GM21786 (cell line): ENCODE results near the gene ZNF488.
"Not testable (repeated sequence)": the region's sequence is repeated elsewhere in the genome, so short reads cannot be mapped to it uniquely, and the experiment has no call there.

Experiments
- ATAC-seq: cut with Tn5 transposase; IDR thresholded peaks from one replicate; pipeline ENCODE4 v1.9.1; 2021; ENCODE audit not compliant: unreplicated experiment

The ZNF488 gene, protein sequence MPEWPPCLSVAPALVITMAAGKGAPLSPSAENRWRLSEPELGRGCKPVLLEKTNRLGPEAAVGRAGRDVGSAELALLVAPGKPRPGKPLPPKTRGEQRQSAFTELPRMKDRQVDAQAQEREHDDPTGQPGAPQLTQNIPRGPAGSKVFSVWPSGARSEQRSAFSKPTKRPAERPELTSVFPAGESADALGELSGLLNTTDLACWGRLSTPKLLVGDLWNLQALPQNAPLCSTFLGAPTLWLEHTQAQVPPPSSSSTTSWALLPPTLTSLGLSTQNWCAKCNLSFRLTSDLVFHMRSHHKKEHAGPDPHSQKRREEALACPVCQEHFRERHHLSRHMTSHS

DNA sequence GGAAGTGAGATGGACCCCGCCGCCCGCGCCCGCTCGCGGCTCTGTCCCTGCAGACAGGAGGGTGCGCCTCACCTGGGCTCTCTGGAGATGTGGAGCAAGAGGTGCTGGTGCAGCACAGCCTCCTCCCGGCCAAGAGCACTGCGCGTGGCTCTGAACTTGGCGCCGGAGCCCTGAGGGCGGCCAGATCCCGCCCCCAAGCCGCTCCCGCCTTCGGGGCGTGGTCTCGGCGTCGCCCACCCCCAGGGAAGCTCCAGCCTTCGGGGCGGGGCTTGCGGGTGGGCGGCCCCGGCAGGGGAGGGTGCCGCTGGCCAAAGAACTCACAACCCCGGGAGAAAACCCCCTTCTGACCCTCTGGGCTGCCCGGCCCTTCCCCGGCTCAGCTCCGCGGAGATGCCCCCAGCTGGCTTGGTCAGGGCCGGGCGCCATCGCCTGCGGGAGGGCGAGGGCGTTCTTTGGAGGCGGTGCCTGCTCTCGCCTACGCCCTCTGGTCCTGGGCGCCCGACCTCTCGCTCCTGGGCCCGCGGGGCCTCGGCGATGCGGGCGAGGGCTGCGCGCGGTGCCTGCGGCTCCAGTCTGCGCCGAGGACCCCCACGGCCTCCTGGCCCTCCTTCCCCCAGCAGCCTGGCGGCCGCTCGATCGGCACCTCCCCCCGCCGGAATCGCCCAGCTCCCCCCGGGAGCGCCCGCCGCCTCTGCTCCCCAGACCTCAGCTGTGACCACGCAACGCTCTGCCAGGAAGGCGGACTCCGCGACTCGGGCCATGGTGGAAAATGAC lies at the start of gene ZNF488:
Gene ZNF488 (minus strand): TSS at position 146 of the 774 bp plus-strand sequence. CDS start 15,464 bp downstream, outside the sequence.
- ATAC-seq, result peak; percentile 83

DNA sequence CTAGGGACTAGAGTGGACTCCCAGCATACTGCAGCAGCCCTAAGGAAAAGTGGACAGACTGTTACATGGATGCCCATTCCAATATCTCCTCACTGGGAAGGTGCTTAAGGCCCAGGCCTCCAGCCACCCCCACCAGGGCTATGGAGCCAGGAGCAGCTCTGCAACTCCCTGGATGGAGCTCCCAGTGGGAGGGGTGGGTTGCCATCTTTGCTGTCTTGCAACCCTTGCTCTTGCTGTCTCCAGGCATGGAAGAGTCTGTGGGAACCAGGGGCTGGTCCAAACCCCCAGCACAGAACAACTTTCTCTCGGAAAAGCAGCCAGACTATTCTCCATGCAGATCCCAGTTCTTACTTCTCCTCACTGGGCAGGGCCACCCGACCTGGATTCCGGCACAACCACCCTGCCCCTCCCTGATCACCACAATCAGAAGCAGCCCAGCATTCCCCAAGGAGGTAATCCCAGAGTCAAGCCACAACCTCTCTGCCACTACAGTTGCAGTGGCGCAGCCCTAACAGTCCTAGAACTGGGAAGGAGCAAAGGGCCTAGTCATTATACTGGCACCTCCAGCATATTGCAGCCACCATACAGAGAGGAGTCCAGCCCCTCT lies 41.8 kb upstream of the ZNF488 start:
- ATAC-seq, result no peak

DNA sequence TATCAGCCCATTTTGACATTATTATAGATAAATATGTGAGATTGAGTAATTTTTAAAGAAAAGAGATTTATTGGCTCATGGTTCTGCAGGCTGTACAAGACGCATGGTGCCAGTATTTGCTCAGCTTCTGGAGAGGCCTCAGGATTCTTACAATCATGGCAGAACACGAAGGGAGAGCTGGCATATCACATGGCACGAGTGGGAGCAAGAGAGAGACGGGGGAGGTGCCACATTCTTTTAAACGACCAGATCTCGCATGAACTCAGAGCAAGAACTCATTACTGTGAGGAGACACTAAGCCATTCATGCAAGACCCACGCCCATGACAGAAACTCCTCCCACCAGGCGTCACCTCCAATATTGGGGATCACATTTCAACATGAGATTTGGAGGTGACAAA lies 40.1 kb upstream of the ZNF488 start:
- ATAC-seq, result no peak

DNA sequence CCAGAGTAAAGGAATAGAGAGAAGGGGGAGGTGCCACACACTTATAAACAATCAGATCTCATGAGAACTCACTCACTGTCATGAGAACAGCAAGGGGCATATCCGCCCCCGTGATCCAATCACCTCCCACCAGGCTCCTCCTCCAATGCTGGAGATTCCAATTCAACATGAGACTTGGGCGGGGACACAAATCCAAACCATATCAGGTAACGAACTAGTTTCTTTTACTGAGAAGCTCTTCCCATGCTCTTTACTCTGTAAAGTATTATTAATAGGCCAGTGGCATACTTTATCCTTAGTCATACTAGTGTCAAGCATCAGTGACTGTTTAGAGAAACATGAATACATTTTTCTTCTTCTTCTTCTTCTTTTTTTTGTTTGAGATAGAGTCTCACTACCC lies 39.4 kb upstream of the ZNF488 start:
- no peak for ATAC-seq

DNA sequence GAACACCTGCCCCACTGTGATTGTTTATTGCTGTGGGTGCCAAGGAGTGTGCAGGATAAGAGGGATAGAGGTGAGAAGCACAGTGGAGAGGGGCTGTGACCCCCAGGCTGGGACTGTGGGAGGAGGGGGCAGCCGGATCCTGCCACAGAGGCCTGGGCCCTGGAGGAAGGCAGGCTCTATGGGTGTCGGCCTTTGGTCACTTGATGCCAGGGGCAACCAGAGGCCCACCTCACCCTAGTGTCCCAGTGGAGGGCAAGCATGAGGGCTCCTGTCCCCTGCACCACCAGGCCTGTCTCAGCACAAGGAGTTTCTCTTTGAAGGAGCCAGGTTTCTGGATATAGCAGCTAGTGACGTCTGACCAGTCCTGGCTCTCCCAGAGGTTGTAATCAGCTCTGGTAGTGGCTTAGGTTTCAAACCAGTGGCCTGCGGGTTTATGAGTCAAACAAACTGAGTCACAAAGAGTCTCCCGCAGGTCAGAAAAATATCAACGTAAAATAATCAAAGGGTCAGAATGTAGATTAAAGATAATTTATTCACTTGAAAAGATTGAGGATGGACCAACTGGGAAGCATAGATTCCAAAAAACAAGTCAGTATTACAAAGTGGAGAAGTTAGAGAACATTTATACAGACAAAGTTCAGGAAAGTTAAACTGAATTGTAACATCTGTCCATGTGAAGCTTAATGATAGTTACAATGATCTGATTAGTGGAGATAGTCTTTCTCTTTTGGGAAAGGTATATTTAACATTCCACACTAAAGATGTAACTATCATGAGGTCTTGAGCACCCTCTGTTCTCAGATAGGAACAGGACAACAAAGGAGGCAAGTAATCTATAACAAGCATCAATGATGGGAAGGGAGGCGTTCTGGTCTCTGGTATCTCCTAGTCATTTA lies 37.2 kb upstream of the ZNF488 start:
- no peak for ATAC-seq

DNA sequence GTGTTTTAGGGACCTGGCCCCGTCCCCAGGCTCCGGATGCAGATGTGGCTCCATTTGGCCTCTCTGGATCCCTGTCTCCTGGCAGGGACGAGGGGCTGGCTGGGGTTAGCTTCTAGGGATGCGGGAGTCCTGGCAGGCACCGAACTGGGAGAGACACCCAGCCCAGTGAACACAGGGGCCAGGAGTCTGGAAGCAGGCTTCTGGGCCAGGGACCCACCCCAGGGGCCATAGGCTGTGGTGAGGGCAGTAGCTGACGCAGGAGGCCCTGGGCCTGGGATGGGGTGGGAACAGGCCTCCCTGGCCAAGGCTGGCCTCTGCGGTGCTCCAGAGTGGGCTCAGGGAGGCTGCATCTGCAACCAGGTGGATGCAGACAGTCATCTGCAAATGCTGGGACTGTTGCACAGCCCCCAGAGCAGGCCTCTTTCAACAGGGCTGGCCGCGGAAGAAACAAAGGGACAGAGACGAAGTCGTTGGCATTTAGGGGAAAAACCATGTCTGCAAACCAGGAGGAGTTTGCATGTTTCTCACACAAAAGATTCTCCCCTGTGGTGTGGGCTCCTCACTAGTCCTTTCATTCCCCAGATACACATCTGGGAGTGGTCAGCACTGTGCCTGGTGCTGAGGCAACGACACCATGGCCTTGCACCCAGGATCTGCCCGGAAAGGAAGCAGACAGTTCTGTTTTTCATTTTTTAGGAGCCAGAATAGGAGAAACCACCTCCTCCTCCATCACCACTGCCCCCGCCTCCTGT lies 36.4 kb upstream of the ZNF488 start:
- ATAC-seq, result no peak

DNA sequence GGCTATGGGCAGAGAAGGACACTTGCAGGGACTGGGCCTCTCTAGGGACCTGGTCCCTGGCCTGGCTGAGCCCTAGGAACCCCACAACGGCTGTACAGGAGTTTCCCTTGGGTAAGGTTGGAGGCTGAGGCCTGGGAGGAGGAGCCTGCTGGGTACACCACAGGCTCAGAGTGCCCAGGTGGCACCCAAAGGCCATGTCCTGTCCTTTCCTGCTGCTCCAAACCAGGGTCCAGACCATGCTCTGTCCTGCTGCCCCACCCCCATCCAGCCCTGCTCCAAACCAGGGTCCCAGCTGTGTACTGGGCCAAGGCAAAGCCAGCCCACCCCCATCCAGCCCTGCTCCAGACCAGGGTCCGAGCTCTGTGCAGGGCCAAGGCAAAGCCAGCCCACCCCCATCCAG lies 35.3 kb upstream of the ZNF488 start:
- ATAC-seq, result no peak

DNA sequence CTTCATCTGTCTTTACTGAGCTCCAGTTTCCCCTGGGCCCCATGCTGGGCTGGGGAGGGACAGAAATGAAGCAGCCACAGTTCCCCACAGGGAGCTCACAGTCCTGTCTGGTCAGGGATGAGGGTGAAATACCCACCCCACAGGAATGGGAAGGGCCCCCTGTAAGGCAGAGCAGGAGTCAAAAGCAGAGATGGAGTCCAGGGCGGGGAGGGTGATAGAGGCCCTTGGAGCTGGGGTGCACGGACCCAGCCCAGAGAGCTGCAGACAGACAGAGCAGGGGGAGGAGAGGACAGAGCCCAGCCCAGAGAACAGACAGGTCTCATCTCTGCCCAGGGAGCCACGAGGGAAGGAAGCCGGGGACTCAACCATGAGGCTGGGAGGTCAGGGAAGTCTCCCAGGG lies 34.9 kb upstream of the ZNF488 start:
- ATAC-seq, result no peak

DNA sequence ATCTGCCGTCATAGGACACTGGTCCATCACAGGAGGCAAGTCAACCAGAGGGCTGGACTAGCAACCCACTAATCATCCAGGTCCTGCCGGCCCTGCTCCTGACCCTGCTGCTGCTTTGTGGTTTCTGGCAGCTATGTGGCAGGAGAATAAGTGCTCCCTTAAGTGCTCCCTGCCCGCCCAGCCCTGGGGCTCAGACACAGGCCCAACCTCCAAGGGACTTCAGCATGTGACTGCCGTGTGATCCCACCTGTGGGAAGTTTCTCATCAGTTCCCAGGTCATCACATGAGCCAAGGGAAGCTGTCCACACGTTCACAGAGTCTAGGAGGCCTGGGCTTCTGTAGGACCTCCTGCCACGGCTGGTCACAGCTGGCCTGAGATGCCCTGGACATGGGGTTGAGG lies 34.2 kb upstream of the ZNF488 start:
- ATAC-seq, result no peak

DNA sequence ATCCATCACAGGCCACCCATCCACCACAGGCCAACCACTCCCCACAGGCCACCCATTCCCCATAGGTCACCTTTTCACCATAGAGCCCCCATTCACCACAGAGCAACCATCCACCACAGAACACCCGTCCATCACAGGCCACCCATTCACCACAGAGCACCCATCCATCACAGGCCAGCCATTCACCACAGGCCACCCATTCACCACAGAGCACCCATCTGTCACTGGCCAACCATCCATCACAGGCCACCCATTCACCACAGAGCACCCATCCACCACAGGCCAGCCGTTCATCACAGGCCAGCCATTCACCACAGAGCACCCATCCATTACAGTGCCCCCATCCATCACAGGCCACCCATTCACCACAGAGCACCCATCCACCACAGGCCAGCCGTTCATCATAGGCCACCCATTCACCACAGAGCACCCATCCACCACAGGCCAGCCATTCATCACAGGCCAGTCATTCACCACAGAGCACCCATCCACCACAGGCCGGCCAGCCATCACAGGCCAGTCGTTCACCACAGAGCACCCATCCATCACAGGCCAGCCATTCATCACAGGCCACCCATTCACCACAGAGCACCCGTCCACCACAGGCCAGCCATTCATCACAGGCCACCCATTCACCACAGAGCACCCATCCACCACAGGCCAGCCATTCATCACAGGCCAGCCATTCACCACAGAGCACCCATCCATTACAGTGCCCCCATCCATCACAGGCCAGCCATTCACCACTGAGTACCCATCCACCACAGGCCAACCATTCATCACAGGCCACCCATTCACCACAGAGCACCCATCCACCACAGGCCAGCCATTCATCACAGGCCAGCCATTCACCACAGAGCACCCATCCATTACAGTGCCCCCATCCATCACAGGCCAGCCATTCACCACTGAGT lies 32.5 kb upstream of the ZNF488 start:
- not testable (repeated sequence) for ATAC-seq

DNA sequence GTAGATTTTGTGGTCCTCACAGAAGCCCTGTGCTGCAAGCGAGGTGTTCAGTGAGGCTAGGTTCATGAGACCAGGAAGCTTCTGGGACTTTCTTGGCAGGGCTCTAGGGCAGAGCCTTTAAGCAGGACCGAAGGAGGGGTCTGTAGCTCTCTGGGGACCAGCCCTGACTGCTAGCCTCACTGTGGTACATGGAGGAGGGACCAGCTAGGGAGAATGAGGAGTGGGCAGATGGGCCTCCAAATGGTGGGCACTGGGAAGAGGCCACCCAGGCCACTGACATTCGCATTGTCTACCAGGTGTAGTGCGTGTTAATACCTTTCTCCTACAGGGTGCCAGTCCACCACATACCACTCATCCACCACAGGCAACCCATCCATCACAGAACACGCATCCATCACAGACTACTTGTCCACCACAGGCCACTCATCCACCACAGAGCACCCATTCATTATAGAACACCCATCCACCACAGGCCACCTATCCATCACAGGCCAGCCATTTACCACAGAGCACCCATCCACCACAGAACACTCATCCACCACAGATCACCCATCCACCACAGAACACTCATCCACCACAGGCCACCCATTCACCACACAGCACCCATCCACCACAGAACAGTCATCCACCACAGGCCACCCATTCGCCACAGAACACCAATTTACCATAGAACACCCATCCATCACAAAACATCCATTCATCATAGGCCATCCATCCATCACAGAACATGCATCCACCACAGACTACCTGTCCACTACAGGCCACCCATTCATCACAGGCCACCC lies 31.6 kb upstream of the ZNF488 start:
- ATAC-seq, result no peak

DNA sequence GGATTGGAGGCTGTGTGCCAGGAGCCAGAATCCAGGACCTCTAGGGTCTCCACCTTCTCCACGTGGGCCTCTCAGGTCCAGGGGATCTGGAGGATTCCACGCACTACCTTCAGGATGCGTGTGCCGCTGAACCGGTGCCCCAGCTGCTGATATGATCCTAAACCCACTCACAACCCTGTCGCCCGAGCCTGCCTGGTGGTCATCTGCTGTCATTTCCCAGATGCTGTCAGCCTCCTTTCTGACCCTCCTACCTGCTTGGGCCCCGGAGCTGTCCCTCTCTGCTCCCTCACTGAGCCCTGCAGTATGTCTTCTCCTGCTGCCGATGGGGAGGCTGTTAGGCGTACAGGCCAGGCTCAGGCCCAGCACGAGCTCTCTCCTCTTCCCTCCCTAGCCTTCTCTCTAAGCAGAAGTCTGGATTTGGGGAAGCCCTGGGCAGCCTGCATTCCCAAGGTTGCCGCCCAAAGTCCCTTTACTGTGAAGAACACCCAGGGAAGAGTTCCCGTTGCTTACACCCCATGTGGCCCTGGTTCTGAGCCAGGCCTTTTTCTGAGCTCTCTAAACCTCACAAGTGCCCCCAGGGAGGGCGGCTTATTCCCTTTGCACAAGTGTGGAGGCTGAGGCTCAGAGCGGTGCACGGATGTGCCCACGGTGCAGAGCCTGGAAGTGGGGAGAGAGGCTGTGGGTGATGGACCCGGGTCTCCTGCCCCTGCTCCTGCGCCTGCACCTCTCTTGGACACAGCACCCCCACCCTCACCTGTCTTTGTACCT lies 30.8 kb upstream of the ZNF488 start:
- no peak for ATAC-seq

DNA sequence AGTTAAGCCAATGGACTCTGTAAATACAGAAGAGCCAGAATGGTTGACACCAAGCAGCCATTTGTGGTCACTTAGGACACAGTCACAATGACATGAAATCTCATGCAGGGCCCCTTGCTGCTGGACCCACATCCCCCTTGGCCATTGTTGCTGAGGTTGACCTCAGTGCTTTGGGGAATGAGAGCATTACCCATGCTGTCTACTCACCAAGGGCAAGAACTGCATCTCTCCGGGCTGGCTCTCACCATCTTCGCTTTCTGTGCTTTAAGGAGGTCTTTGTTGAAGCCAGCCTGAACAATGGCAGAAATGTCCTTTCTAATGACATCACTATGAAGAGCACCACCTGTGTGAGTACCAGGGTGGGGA lies 30.1 kb upstream of the ZNF488 start:
- no peak for ATAC-seq

DNA sequence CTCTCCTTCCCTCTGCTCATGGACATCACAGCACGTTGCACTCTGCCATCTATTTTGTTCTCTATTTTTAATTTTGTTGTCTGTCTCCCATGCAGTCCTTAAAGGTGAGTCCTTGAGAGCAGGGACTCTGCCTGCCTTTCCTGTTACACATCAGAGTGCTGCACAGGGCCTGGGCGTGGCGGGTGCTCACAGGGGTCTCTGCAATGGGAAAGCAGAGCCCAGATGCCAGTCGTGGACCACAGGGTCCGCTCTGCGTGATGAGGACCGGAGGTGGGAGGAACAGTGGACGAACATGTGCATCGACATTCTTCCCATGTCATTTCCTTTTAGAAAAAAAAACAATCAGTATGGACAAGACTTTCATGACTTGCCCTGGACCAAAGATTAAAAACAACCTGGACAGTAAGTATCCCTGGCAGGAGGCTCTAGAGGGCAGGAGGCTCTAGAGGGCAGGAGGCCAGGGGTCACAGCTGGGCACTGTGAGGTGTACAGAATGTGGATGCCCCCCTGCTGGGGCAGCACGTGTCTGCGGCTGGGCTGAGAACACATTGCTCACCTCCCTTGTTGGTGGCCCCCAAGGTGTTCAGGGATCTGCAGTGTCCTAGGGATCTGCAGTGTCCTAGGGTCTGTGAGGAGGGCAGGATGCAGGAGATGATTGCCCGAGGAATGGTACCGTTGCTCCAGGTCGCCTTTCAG lies 29.6 kb upstream of the ZNF488 start:
- ATAC-seq, result no peak

DNA sequence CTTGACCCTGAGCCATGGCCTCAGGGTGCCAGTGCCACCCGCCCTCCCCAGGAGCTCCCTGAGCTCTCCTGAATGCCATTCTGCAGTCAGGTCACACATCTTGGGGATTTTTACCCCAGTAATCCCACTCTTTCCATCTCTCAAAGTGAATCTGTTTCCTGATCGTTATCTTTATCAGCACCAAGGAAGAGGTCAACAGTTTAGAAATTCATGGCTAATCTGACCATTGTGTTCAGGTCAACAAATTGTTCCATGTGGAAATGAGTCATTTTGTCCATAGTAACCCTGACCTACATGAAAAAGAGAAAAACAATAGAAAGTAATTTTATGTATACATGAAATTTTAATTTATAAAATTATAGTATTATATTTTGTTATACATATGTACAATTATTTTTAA lies 28.8 kb upstream of the ZNF488 start:
- no peak for ATAC-seq

DNA sequence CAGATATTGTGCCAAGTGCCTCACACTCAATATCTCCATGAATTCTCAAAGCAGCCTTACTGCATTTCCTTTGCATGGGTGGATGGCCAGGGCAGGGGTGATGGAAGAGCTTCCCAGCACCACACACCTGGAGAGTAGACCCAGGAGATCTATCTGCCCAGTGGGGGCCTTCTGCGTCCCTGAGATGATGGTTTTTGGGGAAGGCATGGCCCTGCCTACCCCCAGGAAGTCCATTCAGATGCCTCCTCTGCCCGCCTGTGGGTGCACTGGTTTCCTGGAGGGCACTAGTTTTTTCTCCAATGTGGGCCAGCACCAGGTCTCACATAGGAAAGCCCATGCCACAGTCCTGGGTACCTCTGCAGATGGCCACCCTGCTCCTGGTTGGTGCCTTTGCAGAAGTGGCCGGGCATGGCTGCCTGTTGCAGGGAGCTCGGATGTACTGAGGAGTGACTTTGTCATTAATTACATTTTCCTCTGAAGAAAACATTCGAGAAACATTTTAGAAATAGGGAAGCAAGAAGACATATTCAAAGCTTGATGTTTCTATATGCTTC lies 28.2 kb upstream of the ZNF488 start:
- ATAC-seq, result no peak

DNA sequence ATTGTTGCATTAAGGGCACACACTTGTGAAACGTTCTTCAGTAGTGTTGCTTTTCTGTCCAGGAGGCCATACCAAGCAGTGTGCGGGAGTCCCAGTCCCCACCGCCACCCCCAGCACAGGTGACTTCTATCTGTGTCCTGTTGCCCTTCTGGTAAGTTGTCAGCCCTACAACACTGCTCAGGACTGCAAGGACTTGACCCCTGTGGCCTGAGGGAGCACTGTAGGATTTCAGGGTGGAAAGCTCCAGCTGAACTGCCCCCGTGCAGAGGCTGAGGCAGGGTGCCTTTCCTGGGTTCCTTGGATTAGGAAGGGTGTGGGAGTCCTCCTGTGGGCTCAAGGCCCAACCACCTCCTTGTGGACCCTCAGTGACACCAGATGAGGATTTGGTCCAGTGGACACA lies 26.8 kb upstream of the ZNF488 start:
- ATAC-seq, result no peak
